ENCODE measurements around the gene ARSK.

ARSK gene

DNA sequence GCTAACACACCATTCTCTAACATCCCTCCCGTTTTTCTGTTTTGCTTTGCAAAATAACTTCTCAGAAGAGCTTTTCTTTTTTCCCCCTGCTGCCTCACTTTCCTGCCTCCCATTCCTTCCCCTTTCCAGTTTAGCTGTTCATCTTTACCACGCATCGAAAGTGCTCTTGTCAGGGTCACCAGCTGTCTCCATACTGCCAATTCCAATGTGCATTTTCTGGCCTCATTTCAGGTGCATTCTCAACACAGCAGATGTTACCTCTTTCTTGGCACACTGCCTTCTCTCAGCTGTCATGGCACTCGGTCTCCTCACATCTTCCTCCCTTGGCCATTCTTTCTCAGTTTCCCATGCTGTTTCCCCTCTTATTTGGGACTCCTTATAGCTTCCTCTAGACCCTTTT lies 9.5 kb downstream of the ARSK start:
- DNase-seq (ENCODE audit: low spot score), result no peak

DNA sequence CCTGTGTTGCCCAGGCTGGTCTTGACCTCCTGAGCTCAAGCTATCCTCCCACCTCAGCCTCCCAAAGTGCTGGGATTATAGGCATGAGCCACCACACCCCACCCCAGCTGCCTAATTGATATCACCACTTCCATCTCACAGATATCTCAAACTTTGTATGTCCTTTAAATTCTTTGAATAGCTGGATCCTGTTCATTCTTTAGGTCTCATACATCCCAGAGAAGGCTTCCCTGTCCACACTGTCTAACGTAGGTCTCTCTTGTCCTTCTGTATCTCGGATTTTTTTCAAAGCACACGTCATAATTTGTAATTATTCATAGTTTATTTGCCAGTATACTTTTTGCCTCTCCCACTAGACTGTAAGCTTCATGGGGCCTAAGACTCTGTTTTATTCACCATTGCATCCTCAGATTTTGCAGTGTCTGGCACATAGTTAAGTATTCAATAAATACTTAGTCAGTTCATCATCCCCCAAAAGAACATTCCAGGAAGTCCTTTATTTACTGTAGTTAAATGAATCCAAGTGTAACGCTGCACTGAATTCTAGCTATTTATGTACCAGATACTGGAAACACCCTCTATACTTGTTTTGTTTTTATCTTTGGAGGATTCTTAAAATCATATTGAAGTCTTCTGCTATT lies 10.5 kb downstream of the ARSK start:
- DNase-seq (ENCODE audit: low spot score), result no peak

DNA sequence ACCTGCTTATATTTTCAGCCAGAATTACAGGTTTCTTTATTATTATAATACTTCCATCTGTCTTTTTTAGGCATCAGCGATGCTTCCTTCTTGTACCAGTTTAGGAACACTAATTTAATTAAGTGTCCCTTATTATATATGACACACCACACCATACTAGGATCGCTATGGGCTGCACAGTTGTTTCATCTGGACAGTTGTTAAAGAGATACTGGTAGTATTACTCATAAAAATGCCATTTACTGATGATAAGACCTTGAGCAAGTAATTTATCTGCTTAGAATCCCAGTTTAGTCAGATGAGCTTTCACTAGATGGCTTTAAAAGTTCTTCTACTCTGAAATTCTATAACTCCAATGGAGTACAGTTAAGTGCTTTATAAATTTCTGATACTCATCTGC lies 17.1 kb downstream of the ARSK start:
- no peak for DNase-seq (ENCODE audit: low spot score)

DNA sequence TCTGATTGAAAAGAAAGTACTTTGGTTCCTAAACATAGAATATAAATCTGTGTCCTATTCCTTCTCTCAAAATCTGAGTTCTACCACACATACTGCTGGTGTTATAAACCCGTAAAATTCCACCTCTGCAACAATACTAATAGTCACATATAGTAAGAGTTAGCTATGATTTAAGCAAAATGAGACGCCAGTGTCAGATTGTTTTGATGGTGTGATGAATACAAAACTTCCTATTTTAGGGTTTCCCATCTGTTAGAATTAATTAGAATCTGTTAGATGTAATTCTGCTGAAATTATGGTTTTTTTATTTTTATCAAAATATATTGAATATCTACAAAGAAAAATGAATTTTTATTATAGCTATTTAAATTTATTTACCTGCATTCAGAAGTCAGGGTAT lies 26.7 kb downstream of the ARSK start:
- DNase-seq (ENCODE audit: low spot score), result no peak

DNA sequence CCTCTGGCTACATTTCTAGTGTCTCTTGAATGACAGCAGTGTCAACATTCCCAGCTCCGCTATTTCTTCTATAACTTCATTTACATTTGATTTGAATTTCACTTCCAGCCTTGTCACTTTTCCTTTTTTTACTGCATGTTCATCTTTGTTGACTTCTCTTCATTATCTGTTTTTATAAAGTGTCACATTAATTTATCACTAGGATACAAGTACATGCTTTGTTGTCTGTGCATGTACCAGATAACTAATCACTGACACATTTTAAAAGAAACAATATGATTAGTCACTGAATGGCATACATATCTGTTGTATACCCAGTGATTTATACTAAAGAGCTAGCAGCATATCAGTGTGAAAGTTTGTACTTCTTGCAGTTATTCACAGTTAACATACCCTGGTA lies 29.1 kb downstream of the ARSK start:
- DNase-seq (ENCODE audit: low spot score), result no peak

DNA sequence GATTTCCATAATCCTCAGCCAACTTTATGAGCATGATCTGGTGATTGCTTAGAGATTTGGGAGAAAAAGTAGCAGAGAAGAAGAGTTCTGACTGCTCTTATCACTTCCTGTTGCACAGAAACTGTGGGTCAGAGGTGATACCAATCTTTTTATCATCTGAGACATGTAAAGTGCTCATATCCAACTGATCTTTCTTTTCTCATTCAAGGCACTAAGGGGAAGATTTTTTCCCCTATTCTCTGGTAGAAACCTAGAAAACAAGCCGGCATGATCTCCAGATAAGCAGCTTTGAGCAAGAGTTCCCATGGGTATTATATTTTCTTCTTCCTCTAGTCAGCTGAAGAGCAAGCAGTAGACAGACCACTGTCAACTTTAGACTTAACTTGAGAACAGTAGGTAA lies 36.0 kb downstream of the ARSK start:
- no peak for DNase-seq (ENCODE audit: low spot score)

DNA sequence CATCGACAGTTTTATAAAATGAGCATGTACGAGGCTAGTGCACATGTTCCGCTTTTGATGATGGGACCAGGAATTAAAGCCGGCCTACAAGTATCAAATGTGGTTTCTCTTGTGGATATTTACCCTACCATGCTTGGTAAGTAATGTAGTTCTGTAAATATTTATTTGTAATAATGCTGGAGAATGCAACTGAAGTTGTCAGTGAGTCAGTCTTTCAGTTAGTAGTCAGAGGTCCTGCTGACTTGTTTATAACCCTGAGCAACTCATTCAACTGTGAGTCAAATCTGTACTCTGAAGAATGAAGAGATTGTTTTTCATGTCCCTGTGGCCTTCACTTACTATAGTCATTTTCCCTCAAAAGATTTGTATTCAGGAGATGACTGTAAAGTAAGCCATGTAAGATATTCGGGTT lies 36.6 kb downstream of the ARSK start:
- DNase-seq (ENCODE audit: low spot score), result peak; percentile 62

DNA sequence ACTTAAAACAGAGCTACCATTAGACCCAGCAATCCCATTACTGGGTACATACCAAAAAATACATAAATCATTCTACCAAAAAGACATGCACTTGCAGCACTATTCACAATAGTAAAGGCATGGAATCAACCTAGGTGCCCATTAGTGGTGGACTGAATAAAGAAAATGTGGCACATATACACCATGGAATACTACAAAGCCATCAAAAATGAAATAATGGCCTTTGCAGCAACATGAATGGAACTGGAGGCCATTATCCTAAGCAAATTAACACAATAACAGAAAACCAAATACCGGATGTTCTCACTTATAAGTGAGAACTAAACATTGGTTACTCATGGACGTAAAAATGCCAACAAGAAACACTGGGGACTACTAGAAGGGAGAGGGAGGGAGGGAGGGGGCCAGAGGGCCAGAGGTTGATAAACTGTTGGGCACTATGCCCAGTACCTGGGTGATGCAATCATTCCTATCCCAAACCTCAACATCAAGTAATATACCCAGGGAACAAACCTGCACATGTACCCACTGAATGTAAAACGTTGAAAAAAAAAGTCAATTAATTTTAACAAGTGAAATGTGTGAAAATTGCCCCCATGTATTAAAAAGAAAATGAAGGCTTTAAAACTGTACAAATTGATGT lies 40.5 kb downstream of the ARSK start:
- no peak for DNase-seq (ENCODE audit: low spot score)

DNA sequence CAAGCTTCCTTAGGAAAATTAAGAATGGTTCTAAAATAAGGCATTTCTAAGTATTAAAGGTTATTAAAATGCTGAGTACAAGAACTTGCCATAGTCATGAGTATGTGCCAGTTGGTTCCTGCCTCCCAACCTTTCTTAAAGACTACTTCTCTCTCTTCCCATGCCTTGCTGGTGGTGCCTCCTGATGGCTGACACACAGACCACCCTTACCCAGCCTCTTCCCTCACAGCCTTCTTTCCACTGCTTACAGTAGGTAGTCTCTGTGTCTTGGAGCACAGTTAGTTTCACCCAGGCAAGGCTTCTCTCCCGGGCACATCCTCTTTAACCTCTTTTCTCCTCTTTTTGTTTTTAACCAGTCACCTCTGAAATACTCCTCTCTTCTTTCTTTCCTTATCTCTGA lies 44.4 kb downstream of the ARSK start:
- DNase-seq (ENCODE audit: low spot score), result no peak

DNA sequence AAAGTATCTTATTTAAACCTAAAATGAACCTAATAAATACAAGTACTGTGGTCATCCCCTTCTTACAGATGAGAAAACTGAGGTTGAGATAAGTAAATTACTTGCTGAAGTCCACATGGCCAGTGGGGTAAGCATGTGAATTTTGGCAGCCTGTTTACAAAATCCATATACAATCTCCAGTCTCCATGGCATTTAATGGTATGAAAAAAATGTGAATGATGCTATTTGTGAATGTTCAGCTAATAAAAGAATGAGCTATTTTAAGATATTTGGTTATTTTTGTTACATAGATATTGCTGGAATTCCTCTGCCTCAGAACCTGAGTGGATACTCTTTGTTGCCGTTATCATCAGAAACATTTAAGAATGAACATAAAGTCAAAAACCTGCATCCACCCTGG lies 45.7 kb downstream of the ARSK start:
- DNase-seq (ENCODE audit: low spot score), result no peak

DNA sequence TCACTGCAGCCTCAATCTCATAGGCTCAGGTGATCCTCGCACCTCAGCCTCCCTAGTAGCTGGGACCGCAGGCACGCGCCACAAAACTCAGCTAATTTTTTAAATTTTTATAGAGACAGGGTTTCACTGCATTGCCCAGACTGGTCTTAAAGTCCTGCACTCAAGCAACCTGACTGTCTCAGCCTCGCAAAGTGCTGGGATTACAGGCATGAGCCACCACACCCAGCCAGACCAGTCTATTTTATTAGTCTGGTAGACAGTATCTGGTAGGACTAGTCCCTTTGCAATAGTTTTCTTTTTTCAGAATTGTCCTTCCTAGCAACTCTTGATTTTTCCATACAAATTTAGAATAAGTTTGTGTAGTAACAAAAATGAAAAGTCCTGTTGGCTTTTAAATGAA lies 50.9 kb downstream of the ARSK start:
- DNase-seq (ENCODE audit: low spot score), result no peak

DNA sequence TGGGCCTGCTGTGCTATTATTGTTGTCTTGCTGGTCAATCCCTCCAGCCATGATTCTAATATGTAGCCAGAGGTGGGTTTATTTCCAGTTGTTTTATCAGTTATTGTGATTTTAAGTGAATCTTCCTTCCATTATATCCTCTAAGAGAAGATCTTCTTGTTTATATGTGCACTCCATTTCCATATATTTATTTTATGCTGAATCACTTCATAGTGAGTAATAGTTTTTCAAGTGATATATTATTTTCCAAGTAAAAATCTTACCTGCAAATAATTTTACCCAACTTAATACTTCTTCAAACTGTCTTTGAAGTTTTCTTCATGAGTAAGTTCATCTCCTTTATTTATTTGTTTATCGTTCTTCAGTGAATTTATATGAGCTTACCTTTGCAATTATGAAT lies 51.5 kb downstream of the ARSK start:
- DNase-seq (ENCODE audit: low spot score), result no peak

DNA sequence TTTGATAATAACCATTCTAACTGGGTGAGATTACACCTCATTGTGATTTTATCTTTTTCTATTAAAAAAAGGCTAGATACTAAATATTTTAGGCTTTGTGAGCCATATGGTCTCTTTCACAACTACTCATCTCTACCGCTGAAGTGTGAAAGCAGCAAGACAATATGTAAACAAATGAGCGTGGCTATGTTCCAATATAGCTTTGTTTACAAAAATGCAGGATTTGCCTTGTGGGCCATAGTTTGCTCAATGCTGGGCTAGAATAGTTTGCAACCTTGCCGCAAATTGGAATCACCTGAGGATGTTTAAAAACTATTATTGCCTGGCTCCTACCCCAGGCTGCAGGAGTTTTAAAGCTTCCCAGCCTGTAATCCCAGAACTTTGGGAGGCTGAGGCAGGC lies 54.8 kb downstream of the ARSK start:
- DNase-seq (ENCODE audit: low spot score), result no peak

DNA sequence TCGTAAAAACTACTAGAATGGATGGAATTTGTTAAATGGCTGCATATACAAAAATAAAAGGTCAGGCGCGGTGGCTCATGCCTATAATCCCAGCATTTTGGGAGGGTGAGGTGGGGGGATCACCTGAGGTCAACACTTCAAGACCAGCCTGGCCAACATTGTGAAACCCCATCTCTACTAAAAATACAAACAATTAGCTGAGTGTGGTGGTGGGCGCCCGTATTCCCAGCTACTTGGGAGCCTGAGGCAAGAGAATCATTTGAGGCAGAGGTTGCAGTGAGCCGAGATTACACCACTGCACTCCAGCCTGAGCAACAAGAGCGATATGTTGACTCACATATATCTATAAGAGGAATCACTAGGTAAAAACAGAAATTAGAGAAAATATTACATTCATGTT lies 55.6 kb downstream of the ARSK start:
- no peak for DNase-seq (ENCODE audit: low spot score)

DNA sequence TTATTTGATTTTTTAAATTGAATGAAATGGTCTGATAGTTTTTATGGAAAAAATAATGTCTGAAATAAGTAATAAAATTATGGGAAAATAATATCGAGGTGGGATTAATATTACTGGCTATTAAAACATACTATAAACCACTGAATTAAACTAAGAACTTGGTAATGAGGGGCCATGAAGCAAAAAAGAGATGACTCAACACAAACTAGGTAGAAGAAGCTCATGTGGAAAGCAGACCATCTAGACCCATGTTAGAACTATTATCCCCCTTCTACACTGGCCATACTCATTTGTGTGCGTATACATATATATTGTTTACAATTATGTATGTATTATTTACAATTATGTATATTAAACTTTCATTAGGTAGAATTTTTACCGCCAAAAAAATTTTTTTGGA lies 56.5 kb downstream of the ARSK start:
- no peak for DNase-seq (ENCODE audit: low spot score)

DNA sequence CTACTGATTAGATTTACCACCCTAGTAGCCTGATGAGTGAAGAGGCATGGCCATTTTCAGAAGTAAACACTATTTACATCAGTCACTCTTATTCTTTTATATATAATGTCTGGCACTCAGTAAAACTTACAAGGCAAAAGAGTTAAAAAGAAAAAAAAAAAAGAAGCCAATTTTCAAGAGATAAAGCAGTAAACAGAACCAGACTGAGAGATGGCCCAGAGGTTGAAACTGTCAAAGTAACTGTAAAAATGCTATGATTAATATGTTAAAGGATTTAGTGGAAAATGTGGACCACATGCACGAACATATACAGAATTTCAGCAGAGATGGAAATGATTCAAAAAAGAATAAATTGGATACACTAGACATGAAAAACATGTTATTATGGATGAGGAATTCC lies 58.6 kb downstream of the ARSK start:
- DNase-seq (ENCODE audit: low spot score), result no peak

DNA sequence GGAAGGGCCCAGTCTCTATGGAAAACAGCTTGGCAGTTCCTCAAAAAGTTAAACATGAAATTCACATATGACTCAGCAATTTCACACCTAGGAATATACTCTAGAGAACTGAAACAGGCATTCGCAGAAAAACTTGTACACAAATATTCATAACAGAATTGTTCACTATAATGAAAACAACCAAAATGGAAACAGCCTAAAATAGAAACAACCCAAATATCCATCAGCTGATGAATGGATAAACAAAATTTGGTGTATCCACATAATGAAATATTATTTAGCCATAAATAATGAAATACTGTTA lies 60.2 kb downstream of the ARSK start:
- no peak for DNase-seq (ENCODE audit: low spot score)

DNA sequence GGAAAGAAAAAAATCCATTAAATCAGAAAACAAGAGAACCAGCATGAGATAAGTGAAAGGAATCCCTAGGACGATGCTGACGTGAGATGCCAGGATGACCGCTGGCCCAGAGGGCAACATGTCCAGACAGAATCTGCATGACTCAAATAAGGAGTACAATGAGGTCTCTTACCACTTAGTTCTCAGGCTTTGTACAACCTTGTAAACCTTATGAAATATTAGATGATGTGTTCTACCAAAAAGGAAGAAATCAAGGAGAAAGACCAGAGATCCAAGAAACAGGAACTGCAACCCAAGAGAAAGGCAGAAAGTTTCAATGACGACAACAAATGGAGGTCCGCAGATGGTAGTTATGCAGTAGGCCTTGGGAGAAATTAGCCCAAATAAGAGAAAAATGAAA lies 62.2 kb downstream of the ARSK start:
- peak; percentile 57 for DNase-seq (ENCODE audit: low spot score)

DNA sequence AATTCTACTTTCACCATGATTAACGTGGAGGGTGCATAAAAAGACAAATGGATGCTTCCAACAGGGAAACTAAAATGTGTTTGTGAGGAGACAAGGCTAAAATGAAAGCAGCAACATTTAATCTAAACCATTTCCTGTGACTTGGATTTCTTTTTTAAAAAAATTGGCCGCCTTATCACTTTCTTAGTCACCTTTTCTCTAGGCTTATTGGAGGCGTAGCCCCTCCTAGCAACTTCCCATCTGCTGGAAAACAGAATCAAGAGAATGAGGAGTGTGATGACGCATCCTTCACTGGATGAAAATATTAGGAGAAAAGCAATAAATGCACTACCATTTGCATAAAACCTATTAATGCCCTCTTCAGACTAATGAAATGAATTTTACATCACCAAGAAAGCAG lies 64.2 kb downstream of the ARSK start:
- no peak for DNase-seq (ENCODE audit: low spot score)

DNA sequence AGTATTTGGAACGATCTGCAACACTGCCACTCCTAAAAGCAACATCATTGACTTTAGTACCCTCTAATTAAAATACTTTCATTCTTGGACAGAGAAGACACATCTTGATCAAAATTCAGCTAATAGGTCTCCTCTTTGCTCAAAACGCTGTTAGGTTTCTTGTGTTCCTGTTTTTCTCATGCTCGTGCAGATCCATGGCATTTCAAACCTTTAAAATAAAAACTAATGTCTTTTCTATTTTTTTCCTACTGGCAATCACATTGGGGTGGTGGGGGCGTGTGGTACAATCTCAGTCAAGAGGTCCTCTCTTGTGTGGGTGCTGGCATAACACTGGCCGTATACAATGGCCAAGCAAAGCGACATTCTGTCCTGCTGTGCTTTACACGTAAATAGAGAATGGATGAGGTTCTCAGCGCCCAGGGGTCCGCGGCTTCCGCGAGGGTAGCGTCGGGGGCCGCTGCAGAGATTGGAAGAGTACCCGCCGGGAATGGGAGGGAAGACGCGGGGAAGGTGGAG lies 64.7 kb downstream of the ARSK start:
- no peak for DNase-seq (ENCODE audit: low spot score)

DNA sequence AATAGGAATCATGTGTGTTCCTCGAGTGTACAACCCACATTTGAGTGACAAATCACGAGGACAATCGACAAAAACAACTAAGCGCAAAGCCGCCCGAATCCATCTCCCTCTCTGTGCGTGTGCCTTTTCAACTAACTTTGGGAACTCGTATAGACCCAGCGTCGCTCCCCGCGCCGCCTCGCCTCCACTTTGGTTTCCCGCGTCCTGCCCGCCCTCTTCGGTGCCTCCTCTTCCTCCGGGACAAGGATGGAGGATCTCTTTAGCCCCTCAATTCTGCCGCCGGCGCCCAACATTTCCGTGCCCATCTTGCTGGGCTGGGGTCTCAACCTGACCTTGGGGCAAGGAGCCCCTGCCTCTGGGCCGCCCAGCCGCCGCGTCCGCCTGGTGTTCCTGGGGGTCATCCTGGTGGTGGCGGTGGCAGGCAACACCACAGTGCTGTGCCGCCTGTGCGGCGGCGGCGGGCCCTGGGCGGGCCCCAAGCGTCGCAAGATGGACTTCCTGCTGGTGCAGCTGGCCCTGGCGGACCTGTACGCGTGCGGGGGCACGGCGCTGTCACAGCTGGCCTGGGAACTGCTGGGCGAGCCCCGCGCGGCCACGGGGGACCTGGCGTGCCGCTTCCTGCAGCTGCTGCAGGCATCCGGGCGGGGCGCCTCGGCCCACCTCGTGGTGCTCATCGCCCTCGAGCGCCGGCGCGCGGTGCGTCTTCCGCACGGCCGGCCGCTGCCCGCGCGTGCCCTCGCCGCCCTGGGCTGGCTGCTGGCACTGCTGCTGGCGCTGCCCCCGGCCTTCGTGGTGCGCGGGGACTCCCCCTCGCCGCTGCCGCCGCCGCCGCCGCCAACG lies 65.3 kb downstream of the ARSK start, which contains the start of gene GPR150:
TSS of gene GPR150 (plus strand) at position 58 of the 840 bp plus-strand sequence. CDS start at position 247, 189 bp downstream.
- DNase-seq (ENCODE audit: low spot score), result no peak

DNA sequence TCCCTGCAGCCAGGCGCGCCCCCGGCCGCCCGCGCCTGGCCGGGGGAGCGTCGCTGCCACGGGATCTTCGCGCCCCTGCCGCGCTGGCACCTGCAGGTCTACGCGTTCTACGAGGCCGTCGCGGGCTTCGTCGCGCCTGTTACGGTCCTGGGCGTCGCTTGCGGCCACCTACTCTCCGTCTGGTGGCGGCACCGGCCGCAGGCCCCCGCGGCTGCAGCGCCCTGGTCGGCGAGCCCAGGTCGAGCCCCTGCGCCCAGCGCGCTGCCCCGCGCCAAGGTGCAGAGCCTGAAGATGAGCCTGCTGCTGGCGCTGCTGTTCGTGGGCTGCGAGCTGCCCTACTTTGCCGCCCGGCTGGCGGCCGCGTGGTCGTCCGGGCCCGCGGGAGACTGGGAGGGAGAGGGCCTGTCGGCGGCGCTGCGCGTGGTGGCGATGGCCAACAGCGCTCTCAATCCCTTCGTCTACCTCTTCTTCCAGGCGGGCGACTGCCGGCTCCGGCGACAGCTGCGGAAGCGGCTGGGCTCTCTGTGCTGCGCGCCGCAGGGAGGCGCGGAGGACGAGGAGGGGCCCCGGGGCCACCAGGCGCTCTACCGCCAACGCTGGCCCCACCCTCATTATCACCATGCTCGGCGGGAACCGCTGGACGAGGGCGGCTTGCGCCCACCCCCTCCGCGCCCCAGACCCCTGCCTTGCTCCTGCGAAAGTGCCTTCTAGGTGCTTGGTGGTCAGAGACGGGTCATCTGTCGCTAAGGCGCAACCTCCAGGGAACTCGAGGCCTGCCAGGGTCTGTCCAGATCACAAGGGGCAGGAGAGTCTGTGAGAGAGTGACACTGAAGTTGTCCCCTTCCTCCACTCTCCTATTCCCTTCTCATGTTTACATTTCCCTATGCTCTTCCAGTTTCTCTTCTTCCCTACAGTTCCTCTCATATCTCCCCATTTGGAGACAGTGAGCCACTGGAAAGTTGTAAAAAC lies 66.3 kb downstream of the ARSK start:
- no peak for DNase-seq (ENCODE audit: low spot score)
